H1 (cell line): ENCODE data around the gene GLIS2. TPM values are rescaled to one million over a fixed set of nuclear protein-coding genes. Genes with fewer than 3 reads are reported as not detected.

Experiments
- CTCF ChIA-PET: fragments of 300-600 bp; sonication (Branson Sonifier 250); formaldehyde crosslinking; loops from one replicate; lab custom pipeline; 2021; ENCODE audit not compliant: partially characterized antibody; lab: Charles Lee
- POLR2A ChIA-PET: fragments of 300-600 bp; sonication (Branson Sonifier 250); formaldehyde crosslinking; loops from one replicate; lab custom pipeline; 2021; ENCODE audit warnings: inconsistent platforms; ENCODE audit not compliant: partially characterized antibody; lab: Charles Lee
- DNase-seq, 2 experiments: peaks; one replicate each; pipeline versions ENCODE4 v3.0.0 to v3.0.0-alpha.2; 2010 to 2022; ENCODE audit warnings: low spot score in 2 of 2, low read depth in 1 of 2, mixed read lengths in 1 of 2
- FAIRE-seq: peaks from 2 replicates; lab custom pipeline; 2011; peaks lifted over from hg19 to GRCh38; lab: Jason Lieb, UNC
- H2AFZ ChIP-seq: 2 replicates; pipeline ENCODE4 v1.8.1; 2012; ENCODE audit warnings: low read length, inconsistent platforms
- H2AK5ac ChIP-seq: 2 replicates; pipeline ENCODE4 v1.6.1; 2013; ENCODE audit warnings: low read depth, low read length
- H2BK120ac ChIP-seq: replicated peaks from 2 replicates; pipeline ENCODE3; 2013; ENCODE audit warnings: low read depth, low read length, inconsistent platforms
- H2BK12ac ChIP-seq: 2 replicates; pipeline ENCODE4 v1.6.1; 2013; ENCODE audit warnings: low read depth, low read length
- H2BK15ac ChIP-seq: 2 replicates; pipeline ENCODE4 v1.6.1; 2013; ENCODE audit warnings: low read length
- H2BK20ac ChIP-seq: 2 replicates; pipeline ENCODE4 v1.6.1; 2013; ENCODE audit warnings: low read length
- H2BK5ac ChIP-seq: 2 replicates; pipeline ENCODE4 v1.6.1; 2013; ENCODE audit warnings: low read depth, low read length
- H3K14ac ChIP-seq: 2 replicates; pipeline ENCODE4 v1.6.1; 2013; ENCODE audit warnings: inconsistent platforms; ENCODE audit not compliant: insufficient read length
- H3K18ac ChIP-seq: 2 replicates; pipeline ENCODE4 v1.6.1; 2013; ENCODE audit warnings: low read length; ENCODE audit errors: extremely low read depth
- H3K23ac ChIP-seq: 2 replicates; pipeline ENCODE4 v1.6.1; 2013; ENCODE audit warnings: inconsistent platforms; ENCODE audit not compliant: insufficient read length
- H3K23me2 ChIP-seq: 2 replicates; pipeline ENCODE4 v1.6.1; 2013; ENCODE audit warnings: low read depth, low read length
- H3K27ac ChIP-seq: 2 replicates; pipeline ENCODE4 v1.6.1; 2011; ENCODE audit warnings: low read depth, low read length, inconsistent platforms
- H3K27me3 ChIP-seq, 4 experiments: replicated peaks in 1 of 4; 1 replicate in 1 of 4; 2 replicates in 3 of 4; pipeline versions ENCODE4 v1.6.1 to v1.8.1; 2011 to 2013; ENCODE audit warnings: low read length in 3 of 4, mild to moderate bottlenecking in 3 of 4, inconsistent platforms in 2 of 4, mixed read lengths in 2 of 4, moderate library complexity in 1 of 4; ENCODE audit not compliant: control insufficient read depth in 3 of 4, insufficient read depth in 3 of 4; ENCODE audit errors: extremely low read depth in 1 of 4
- H3K36me3 ChIP-seq, 4 experiments: 2 replicates each; pipeline versions ENCODE4 v1.6.1 to v1.8.1; 2011 to 2013; ENCODE audit warnings: mild to moderate bottlenecking in 4 of 4, low read length in 3 of 4, moderate library complexity in 2 of 4, control low read depth in 1 of 4, inconsistent platforms in 1 of 4; ENCODE audit not compliant: insufficient read depth in 4 of 4, control insufficient read depth in 2 of 4
- H3K4ac ChIP-seq: replicated peaks from 2 replicates; pipeline ENCODE3; 2013; ENCODE audit warnings: low read length, low read depth, mixed read lengths, inconsistent platforms; ENCODE audit not compliant: insufficient read length
- H3K4me1 ChIP-seq, 4 experiments: replicated peaks in 1 of 4; 1 replicate in 1 of 4; 2 replicates in 3 of 4; pipeline versions ENCODE4 v1.6.1 to v1.8.1; 2011 to 2013; ENCODE audit warnings: low read length in 3 of 4, inconsistent platforms in 2 of 4, mixed read lengths in 1 of 4; ENCODE audit not compliant: insufficient read depth in 4 of 4, control insufficient read depth in 3 of 4
- H3K4me2 ChIP-seq, 2 experiments: 2 replicates each; pipeline versions ENCODE4 v1.6.1 to v1.8.1; 2011 to 2013; ENCODE audit warnings: low read depth in 2 of 2, low read length in 2 of 2, control low read depth in 1 of 2, inconsistent platforms in 1 of 2, mild to moderate bottlenecking in 1 of 2; ENCODE audit not compliant: insufficient read depth in 1 of 2
- H3K4me3 ChIP-seq, 4 experiments: fragments of 200-600, 300-600 bp in 1 of 4; sonication (generic), shearing (Covaris generic), sonication (Bioruptor Twin) in 1 of 4; 2 replicates each; pipeline versions ENCODE4 v1.5.1 to v1.8.1; 2011 to 2016; ENCODE audit warnings: low read length in 4 of 4, low read depth in 3 of 4, control low read depth in 2 of 4, inconsistent platforms in 2 of 4, mild to moderate bottlenecking in 2 of 4, mixed read lengths in 1 of 4, moderate library complexity in 1 of 4; ENCODE audit not compliant: insufficient read depth in 2 of 4; ENCODE audit errors: extremely low read depth in 1 of 4
- H3K56ac ChIP-seq: replicated peaks from 2 replicates; pipeline ENCODE3; 2013; ENCODE audit warnings: low read depth, mild to moderate bottlenecking, mixed read lengths, low read length, inconsistent platforms; ENCODE audit not compliant: insufficient read length
- H3K79me1 ChIP-seq: 2 replicates; pipeline ENCODE4 v1.6.1; 2013; ENCODE audit warnings: low read depth, low read length, control low read depth
- H3K79me2 ChIP-seq, 2 experiments: 2 replicates each; pipeline versions ENCODE4 v1.6.1 to v1.8.1; 2012 to 2013; ENCODE audit warnings: low read length in 2 of 2, mild to moderate bottlenecking in 2 of 2, inconsistent platforms in 1 of 2; ENCODE audit not compliant: insufficient read depth in 2 of 2, control insufficient read depth in 1 of 2
- H3K9ac ChIP-seq, 4 experiments: replicated peaks in 1 of 4; 1 replicate in 1 of 4; 2 replicates in 3 of 4; pipeline versions ENCODE4 v1.6.1 to v1.8.1; 2011 to 2013; ENCODE audit warnings: low read depth in 3 of 4, low read length in 3 of 4, control low read depth in 2 of 4, mild to moderate bottlenecking in 2 of 4, moderate library complexity in 2 of 4, inconsistent platforms in 1 of 4; ENCODE audit errors: extremely low read depth in 1 of 4
- H3K9me3 ChIP-seq, 2 experiments: 2 replicates each; pipeline versions ENCODE4 v1.6.1 to v1.8.1; 2012 to 2013; ENCODE audit warnings: mild to moderate bottlenecking in 2 of 2, moderate library complexity in 2 of 2, control low read depth in 1 of 2, inconsistent platforms in 1 of 2, low read depth in 1 of 2, low read length in 1 of 2, mixed read lengths in 1 of 2; ENCODE audit not compliant: insufficient read depth in 2 of 2
- H4K20me1 ChIP-seq, 2 experiments: replicated peaks in 1 of 2; 2 replicates each; pipeline versions ENCODE3 to v1.8.1; 2011 to 2013; ENCODE audit warnings: inconsistent platforms in 2 of 2, low read length in 2 of 2, mild to moderate bottlenecking in 1 of 2; ENCODE audit not compliant: insufficient read depth in 2 of 2, control insufficient read depth in 1 of 2
- H4K5ac ChIP-seq: 2 replicates; pipeline ENCODE4 v1.6.1; 2013; ENCODE audit warnings: low read length, low read depth, mixed read lengths, inconsistent platforms; ENCODE audit not compliant: insufficient read length
- H4K8ac ChIP-seq: 2 replicates; pipeline ENCODE4 v1.8.0; 2013; ENCODE audit warnings: mild to moderate bottlenecking, moderate library complexity, low read length, inconsistent platforms; ENCODE audit not compliant: insufficient read depth; ENCODE audit errors: extremely low read depth
- H4K91ac ChIP-seq: replicated peaks from 2 replicates; pipeline ENCODE3; 2013; ENCODE audit warnings: low read length, mixed read lengths, inconsistent platforms; ENCODE audit not compliant: insufficient read length
- JUND ChIP-seq: IDR thresholded peaks from 2 replicates; pipeline ENCODE4 v1.6.1; 2011; ENCODE audit warnings: mild to moderate bottlenecking, improper control_type of control experiment, low read length
- NRF1 ChIP-seq: IDR thresholded peaks from 2 replicates; pipeline ENCODE4 v1.6.1; 2011; ENCODE audit warnings: mild to moderate bottlenecking, low read depth, low read length, improper control_type of control experiment
- WGBS, 2 experiments: shearing (Covaris generic) in 1 of 2; methylation state at CpG; one replicate each; pipeline versions ENCODE4 v1.1.6 to v1.1.7; 2013 to 2015; ENCODE audit warnings: low lambda C conversion rate in 2 of 2, mixed read lengths in 2 of 2, inconsistent platforms in 1 of 2, low coverage in 1 of 2, missing lambda C conversion rate in 1 of 2; ENCODE audit not compliant: insufficient replicate concordance in 2 of 2, insufficient coverage in 1 of 2, insufficient read length in 1 of 2; ENCODE audit errors: extremely low coverage in 1 of 2, missing lambda C conversion rate in 1 of 2; 5-methylcytosine and 5-hydroxymethylcytosine counted together
- polyA plus RNA-seq, 7 experiments: library from polyadenylated mRNA; depleted of rRNA in 3 of 7; stranded (reverse) in 5 of 7; unstranded in 2 of 7; fragments of >200 nt in 5 of 7; fragments of 200-250 nt in 2 of 7; gene quantifications; 1 replicate in 5 of 7; 2 replicates in 1 of 7; 4 replicates in 1 of 7; pipeline versions ENCODE4 v1.2.1 to v1.2.3, GENCODE V29; 2011 to 2013; ENCODE audit warnings: missing spikeins in 2 of 7, mixed read lengths in 2 of 7
- total RNA-seq: library from RNA; stranded (reverse); fragmentation: NEBNext Ultra II Directional; extraction: Animal tissue kit (Norgen Biotek cat#: 25700); gene quantifications from 2 replicates; pipeline ENCODE4 v1.2.1, GENCODE V29; 2021
- TF ChIP-seq, protein P1 (sequence below): IDR thresholded peaks from 2 replicates; pipeline ENCODE4 v1.6.1; 2012; ENCODE audit warnings: low read length, inconsistent platforms

GLIS2 gene
- total and polyA plus RNA-seq, 2 of the 8 experiments (the other 6 are each of a cell fraction or from before 2014, with no cell fraction given): 4.3 to 17.4 TPM

GRCh38 chr16:4386951-4387565 lies 71.2 kb downstream of the GLIS2 start:
- Histone ChIP-seq H3K9ac (no peak overlapping the region), H3K4me1 (peaks cover 1 to 35% (median 30%) of the 10 kb centered on the region in 4 experiments), H3K79me1 (no peaks in the 10 kb centered on the region), H4K91ac (no peak overlapping the region), H2BK5ac (no peak overlapping the region), H3K27me3 (no peaks in the 10 kb centered on the region), H3K18ac (no peak overlapping the region), H3K79me2 (no peaks in the 10 kb centered on the region), H3K36me3 (peaks cover 0 to 6% (median 2%) of the 10 kb centered on the region in 4 experiments; a peak in 2 of 8 replicates), H3K14ac (no peak overlapping the region), H3K9me3 (no peaks in the 10 kb centered on the region), H2BK120ac (no peak overlapping the region), H2BK20ac (no peak overlapping the region), H3K23me2 (no peaks in the 10 kb centered on the region), H3K4me2 (no peak overlapping the region), H3K4me3 (no peak overlapping the region), H3K23ac (no peak overlapping the region), H3K4ac (no peak overlapping the region), H2BK15ac (no peak overlapping the region), H2AK5ac (no peak overlapping the region), H2BK12ac (no peak overlapping the region), H3K27ac (no peak overlapping the region), H4K5ac (no peak overlapping the region), H4K20me1 (peaks cover 3 to 7% of the 10 kb centered on the region in 2 experiments), H2AFZ (no peak overlapping the region), H4K8ac (no peak overlapping the region), H3K56ac (no peak overlapping the region)
- DNase-seq (no peak), FAIRE-seq (no peak)
- 90% methylated on average over 8 of the region's 10 CpGs; no CpG with 5 or more reads in 1 of the 2 experiments for WGBS, 2 experiments
- no peak for TF ChIP-seq NRF1
- TF ChIP-seq, protein P1, sequence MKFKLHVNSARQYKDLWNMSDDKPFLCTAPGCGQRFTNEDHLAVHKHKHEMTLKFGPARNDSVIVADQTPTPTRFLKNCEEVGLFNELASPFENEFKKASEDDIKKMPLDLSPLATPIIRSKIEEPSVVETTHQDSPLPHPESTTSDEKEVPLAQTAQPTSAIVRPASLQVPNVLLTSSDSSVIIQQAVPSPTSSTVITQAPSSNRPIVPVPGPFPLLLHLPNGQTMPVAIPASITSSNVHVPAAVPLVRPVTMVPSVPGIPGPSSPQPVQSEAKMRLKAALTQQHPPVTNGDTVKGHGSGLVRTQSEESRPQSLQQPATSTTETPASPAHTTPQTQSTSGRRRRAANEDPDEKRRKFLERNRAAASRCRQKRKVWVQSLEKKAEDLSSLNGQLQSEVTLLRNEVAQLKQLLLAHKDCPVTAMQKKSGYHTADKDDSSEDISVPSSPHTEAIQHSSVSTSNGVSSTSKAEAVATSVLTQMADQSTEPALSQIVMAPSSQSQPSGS: no peak
- TF ChIP-seq JUND: no peak
- ChIA-PET CTCF (interaction anchor here (1.3 to 24.8 kb wide), 4 partner anchors 11 to 27 kb away, joined by 5 to 659 read pairs (median 144); no protein-coding TSS in a partner anchor), POLR2A (interaction anchor here (0.9 to 11.9 kb wide), 5 partner anchors 9 to 115 kb away, joined by 3 to 223 read pairs (median 4); no protein-coding TSS in a partner anchor)
